ENCODE results near the gene LSM5.

DNA sequence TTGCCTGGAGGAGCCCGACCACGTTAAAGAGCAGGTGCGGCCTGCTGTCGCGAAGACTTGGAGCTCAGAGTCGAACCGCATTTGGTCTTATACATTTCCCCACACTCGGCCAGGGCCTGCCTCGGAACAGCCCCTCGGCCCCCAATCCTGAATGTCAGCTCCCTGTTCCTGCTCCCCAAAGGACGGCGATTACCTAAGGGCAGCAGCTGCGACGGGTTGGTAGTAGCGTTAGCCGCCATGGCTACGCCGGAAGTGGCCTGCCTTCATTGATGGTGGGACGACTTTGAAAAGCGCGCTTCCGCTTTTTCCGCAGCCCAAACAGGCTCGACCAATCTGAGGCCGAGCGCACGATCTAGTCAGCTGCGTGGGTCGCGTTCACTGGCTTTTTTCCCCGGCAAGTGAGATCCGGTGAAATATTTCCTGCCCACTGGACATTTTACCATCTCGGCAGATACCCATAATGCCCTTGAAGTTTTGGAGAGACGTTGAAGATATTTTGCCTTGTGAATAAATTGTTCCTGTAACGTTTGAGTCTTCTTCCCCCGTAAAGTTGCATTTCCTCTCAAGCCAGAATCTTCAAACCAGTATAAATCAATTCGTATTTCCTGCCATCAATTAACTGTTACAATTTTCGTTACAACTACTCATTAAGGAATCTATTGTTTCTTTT is at the start of gene LSM5:
- TF ChIP-seq CTCF (conservative IDR thresholded peaks at IDR 0.05) (no peak), EZH2 (IDR thresholded peaks at IDR 0.05; ENCODE audit: low read depth) (no peak)
